Colon (tissue), 2 donors: Measurements from ENCODE around the gene ITM2A.

Experiments
- FAIRE-seq: peaks from 2 replicates; lab custom pipeline; 2012; peaks lifted over from hg19 to GRCh38; lab: Jason Lieb, UNC
- donor health status: control.
- donor health status: control.

ITM2A gene

DNA sequence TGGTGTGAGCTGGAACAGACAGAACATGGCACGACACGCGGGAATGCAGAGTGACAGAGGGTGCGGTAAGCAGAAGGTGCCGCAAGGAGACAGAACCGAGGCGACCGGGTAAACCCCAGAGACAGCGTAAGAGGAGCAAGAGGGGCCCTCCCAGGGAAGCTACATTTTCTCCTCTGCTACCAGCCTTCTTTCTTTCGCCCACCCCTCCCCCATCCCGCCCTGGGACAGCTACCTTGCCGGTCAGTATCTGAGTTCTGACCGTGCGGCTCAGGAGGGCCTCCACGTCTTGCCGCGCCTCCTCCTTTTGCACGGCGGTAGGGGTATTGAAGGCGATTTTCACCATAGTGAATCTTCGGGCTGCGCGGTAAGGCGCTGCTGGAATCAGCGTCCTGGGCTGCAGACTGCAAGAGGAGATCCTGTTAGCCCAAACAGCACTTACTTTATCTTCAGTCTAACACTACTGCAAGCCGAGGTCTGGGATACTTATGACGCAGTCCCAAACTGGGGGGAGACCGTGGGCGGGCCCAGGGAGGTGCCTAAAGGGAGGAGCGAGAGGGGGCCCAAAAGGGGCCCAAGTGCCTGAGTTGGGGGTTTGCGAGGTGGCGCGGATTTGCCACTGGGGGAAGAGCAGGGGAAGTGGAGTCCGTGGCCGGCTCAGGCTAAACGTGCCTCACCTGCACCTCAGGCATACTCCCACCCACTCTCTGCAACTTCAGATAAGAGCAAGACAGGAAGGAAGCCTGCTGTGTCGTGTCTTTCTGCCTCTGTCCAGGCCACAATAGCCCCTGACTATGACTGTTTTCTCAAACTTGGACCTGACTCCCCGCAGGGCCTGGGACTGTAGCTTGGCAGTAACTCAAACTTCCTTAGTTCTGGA lies at the start of gene ITM2A:
TSS of gene ITM2A (minus strand) at position 462 of the 877 bp plus-strand sequence. CDS start at position 343, 119 bp downstream.
- no peak for FAIRE-seq

DNA sequence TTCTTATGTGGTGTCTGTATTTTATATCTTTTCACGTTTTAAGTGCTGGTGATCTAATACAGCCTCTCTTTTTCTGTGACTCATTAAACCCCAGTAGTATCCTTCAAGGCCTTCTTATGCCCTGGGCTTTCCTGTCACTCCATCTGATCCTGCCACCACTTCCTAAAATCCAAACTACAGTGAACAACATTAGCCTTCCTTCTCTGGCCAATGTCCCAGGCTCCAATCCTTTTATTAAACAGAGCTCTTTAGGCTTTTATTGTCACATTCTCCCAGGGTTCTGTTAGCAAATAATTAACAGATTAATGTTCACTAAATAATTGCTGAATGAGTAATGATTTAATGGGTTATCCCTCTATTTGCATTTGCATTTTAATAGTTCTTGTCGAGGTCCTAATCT lies 47.9 kb upstream of the ITM2A start:
- FAIRE-seq: no peak

DNA sequence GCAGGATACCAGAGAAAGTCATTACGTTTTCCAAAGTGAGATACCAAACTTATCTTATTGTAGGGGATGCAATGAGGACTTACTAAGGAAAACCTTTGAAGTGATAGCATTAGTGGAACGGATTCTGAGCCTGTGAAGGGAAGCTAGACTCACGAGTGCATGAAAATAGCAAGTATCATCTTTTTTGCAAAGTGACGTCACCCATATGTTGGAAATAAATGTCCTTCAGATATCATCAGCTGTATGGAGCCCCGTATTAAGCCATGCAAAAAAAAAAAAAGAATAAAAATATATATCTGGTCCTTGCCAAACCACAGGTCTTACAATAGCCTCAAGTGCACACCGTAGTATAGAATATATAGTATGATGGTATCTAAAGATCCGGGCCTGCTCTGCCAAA lies 46.8 kb upstream of the ITM2A start:
- FAIRE-seq: no peak

DNA sequence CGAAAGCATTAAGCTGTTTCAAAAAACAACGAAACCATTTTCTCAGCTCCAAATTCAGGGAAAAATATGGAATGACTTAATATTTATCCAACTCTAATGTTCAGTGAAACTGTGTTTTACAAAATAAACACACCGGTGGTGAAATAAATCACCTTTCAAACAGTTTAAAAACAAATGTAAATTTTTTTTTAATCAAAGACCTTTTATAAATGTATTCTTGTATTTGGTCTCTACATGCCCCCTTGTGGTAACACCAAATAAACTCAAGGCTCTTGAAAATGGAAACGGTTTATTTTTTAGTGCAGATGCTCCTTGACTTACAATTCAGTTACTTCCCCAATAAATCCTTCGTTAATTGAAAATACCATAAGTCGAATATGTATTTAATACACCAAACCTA lies 45.8 kb upstream of the ITM2A start:
- FAIRE-seq: peak; percentile 98

DNA sequence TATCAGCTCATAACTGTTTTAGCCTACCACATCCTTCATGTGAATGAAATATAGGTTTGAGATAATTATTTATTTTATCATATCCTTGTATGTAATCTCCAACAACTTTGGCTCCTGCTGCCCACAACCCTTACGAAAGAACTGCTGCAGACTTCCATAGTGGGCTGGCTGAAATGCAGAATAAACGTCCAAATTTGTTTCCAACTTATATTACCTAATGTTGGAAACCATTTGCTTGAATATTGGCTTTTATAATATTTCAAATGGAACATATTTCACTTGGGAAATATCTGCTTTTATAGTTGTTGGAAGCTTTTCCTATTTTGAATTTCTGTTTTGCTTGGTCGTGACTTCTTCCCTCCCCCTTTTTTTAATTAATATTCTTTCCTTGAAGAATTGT lies 45.0 kb upstream of the ITM2A start:
- no peak for FAIRE-seq

DNA sequence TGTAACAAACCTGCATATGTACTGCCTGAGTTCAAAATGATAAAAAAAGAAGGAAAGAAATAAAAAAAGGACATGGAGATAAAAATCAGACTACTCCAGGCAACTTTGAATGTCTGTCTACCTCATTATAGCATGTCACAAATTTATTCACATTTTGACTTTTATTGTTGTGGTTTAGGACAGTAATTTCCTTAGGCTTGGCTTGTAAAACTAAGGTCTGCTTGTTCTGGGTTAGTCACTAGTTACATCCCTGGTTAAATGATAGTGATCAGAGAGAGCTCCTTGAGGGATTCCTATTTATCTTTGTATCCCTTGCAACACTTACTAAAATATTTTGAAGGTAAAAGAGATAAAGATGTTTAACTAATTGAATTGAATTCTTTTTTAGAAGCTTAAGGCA lies 42.5 kb upstream of the ITM2A start:
- no peak for FAIRE-seq

DNA sequence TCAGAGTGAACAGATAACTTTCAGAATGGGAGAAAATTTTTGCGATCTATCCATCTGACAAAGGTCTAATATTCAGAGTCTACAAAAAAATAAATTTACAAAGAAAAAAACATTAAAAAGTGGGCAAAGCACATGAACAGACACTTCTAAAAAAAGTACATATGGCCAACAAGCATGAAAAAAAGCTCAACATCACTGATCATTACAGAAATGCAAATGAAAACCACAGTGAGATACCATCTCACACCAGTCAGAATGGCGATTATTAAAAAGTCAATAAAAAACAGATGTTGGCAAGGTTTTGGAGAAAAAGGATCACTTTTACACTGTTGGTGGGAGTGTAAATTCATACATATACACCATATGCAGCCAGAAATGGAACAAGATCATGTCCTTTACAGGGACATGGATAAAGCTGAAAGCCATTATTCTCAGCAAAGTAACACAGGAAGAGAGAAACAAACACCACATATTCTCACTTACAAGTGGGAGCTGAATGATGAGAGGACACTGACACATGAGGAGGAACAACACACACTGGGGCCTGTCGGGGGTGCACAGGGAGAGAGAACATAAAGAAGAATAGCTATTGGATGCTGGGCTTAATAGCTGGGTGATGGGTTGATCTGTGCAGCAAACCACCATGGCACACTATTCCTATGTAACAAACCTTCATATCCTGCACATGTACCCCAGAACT lies 41.6 kb upstream of the ITM2A start:
- FAIRE-seq: peak; percentile 90

DNA sequence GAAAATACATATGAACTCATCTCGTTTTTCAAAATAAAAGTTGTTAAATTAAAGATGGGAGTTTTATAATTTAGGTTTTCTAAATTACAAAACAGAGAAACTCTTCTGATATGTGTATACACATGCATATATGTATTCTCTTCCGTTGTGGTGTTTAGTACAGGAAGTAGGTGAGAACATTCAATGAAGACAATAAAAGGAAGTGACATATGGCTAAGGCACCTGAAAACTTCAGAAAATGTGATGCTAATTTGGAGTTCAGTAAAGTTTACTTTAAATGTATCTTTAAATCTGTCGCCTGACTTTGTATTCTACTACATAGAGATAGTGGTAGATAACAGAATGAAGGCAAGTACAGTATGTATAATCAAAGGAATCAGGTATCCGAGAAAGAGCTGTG lies 33.5 kb upstream of the ITM2A start:
- peak; percentile 61 for FAIRE-seq

DNA sequence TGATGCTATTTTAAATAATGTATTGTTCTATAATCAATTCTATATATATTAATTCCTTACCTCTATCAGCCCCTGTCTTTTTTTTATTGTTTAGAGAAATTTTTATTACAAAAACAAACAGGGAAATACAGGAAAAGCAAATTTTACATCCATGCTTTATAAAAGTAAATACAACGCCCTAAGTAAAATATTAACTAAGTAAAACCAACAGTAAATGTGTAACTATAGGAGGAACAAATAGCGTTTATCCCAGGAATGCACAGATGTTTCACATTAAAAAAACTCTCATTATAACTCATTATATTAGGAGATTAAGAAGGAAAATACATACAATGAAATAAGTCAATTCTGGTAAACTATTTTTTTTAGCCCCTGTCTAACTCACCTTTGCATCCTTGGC lies 8.2 kb upstream of the ITM2A start:
- peak; percentile 90 for FAIRE-seq

DNA sequence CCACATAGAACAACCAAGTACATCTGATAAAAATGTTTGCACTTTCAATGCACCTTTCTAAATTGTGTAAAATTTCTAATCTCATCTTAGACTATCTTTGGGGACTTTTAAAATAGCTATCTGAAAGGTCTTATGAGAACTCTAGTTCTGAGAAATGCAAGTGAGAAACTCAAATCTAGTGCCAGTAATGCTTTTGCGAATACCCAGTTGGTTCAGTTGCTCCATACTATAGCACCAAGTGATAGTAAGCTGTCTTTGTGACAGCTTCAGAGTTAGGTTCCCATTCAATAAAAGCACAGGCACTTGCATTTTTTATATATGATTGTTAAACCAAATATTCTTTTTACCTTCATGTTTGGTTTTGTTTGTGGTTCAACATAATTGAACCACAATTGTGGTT lies 4.5 kb upstream of the ITM2A start:
- FAIRE-seq: no peak

DNA sequence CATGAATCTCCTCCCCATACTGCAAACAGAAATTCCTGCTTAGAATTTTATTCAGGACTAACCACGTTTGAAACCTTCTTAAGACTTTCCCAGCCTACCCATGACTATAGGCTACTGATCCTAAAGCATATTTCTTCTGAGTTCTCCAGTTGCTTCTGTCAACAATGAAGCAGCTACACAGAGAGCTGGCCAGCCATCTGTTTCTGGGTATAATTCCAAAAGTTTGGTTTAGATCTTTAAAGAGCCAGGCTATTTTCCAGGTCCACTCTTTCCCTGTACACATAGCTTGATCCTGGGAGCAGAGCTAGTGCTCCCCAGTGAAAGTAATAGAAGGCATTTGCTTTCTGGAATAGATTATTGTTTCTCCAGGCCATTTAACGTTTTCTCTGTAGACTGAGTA lies 4.0 kb upstream of the ITM2A start:
- FAIRE-seq: no peak

DNA sequence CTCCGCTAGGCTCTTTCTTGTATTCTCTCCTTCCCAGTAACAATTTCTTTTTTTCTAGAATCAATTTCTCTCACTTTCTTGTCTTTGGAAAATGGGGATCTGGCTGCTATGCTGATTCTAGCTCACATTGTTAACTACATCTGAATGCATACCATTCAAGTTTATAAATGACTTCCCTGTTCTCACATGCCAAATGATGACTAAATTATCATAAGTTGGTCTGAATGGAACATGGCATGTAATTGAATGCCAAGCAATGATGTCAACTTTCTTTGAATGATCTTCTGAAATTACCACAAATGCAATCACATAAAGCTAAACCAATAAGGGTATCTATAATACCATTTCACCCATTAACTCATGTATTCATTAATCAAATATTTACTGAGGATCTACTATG lies 2.7 kb upstream of the ITM2A start:
- FAIRE-seq: no peak

DNA sequence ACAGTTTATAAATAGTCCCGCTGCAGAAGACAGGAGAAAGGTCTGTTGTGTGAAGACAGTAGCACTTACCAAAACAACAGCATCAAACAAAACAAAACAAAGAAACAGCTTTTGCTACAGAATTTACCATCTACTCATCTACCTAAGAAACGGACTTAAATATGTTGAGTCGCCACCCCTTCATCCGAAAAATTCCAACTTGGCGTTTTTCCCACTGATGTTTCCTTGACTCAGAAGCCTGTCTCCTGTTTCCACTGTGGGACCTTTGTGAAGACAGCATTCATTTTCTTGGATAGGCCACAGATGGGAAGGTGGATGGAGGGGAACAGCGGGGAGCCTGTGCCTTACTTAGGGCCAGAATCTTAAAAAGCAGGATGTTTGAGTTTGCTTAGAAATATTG lies 1.3 kb upstream of the ITM2A start:
- no peak for FAIRE-seq

DNA sequence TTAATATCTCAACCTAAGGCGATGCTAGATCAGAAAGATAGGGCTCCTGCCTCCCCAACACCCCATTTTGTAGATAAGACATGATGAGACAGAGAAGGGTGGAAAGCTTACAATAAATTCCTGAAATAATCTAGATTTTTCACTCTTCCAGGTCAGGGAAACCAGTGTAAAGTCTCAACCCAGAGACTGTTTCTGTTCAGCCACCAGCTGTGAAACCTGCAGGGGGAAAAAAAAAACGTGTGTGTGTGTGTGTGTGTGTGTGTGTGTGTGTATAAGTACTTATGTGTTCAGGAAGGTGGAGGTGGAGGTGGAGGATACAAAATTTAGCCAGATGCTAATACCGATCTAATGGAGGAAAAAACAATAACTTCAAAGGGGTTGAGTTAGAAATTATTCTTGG lies 773 bp upstream of the ITM2A start:
- FAIRE-seq: no peak

DNA sequence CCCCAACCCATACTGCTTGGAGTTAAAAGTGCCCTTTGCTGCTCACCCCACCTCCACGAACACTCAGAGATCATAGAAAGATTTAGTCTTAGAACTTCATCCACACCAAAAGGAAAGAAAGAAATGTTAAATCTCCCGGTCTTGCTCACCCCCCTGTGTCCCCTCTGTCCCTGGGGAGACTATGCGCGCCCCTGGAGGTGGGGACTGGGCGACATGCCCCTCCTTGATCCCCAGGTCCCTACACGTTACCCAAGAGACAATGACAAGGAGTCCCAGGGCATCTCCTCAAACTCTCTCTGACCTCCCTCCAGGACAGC lies 620 bp downstream of the ITM2A start:
- no peak for FAIRE-seq

DNA sequence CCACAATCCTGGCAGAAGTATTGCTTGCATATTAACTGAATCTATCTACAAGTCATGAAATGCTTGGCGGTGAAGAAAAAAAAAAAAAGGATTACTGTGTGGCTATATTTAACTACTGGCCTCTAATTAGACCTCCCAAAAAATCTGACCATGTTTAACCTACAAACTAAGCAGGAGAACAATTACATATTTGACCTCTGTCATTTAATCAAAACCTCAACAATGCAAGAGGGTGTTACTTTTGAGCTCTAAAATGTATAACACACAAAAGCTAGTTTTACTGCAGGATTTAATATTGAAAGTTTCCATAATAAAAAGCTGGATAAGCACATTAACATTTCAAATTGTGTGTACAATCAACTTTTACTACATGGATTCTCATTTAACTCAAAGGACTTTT lies 1.5 kb downstream of the ITM2A start:
- FAIRE-seq: no peak

DNA sequence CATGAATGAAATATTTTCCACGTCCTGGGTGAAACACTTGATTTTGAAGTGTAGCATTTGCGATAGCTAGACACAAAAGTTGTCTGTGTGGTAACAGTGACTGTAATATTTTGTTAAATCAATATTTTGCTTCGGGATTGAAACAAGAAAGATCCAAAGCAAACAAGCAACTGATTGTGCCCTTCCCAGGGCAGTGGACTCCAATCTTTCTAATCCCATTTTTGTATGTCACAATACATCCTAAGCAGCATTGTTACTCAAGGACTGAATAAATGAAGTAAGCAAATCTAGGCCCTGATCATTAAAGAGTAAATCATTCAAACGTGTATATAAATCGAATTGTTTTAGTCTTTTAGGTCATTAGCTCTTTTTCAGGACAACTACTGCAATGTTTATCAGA lies 2.8 kb downstream of the ITM2A start:
- FAIRE-seq: no peak

DNA sequence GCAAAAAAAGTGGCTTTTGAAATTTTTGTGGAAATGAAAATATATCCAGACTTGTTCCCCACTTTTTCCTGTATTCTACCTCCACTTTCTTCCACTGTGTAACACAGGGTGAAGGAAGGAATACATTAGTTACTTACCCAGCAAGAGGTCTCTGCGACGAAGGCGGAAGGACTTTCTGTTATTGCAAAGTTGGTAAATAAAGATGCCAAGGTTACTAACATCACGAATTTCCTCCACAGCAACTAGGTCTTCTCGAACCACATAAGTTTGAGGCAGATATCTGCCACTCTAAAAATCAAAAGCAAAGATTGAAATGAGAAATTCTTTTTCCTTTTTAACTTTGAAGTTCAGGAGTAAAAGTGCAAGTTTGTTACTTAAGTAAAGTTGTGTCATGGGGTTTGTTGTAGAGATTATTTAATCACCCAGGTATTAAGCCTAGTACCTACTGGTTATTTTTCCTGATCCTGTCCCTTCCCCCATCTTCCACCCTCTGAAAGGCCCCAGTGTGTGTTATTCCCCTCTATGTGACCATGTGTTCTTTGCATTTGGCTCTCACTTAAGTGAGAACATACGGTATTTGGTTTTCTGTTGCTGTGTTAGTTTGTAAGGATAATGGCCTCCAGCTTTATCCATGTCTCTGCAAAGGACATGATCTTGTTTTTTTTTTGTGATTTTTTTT lies 5.8 kb downstream of the ITM2A start:
- FAIRE-seq: no peak

DNA sequence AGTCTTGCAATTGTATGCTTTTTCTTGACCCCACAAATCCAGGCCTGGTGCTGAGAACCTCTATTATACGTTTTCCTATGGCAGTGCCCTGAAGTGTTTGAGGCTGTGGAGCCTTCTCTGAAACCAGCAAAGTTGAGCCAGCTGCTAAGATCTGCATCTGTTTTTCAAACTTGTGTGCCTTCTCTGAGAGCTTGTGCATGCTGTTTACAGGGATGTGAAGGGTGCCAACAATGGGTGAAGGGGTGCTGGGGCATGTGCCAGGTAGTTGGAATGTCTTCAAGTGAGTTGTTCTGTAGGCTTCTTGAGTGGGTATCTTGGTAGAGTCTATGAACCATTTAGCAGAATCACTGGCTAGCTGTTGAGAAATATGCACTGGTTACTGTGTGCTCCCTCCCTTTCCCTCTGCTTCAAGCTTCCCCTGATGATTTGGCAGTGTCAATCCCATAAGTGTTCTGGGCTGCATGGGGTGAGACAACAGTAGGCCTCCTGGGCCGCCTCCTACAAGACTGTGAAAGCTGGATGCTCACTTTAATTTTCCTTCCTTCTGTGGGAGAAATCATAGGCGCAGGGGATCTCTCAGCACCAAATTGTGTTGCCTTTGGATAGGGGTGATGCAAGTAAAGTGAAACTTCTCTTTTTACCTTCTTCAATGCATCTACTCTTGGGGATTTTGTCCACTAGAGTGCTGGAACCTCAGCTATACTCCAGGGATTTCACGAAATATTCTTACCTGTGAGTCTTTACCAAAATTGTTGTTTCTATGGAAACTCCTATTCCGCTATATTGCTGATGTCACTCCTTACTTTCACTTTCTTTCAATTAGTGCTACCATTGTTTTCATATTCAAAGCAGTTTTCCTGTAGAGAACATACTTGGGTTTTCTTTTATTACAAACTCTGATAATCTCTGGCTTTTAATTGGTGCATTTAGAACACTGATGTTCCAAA lies 30.0 kb downstream of the ITM2A start:
- FAIRE-seq: no peak

DNA sequence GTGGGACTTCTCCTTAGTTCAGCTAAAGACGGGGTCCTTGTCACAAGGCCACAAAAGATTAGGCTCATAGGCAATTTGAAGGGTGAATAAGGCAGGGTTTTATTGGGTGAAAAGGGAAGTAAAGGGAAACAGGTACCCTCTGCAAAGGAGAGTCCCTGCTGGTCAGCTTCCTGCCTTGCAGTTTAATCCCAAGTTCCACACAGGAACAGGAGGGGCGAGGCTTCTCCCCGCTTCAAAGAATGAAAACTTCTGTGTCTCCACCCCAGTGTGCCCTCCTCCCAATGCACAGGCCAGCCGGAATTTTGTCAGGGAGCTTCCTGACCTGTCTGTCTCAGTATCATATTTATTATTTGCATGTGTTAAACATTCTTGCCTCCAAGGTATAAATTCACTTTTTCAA lies 37.1 kb downstream of the ITM2A start:
- FAIRE-seq: no peak

DNA sequence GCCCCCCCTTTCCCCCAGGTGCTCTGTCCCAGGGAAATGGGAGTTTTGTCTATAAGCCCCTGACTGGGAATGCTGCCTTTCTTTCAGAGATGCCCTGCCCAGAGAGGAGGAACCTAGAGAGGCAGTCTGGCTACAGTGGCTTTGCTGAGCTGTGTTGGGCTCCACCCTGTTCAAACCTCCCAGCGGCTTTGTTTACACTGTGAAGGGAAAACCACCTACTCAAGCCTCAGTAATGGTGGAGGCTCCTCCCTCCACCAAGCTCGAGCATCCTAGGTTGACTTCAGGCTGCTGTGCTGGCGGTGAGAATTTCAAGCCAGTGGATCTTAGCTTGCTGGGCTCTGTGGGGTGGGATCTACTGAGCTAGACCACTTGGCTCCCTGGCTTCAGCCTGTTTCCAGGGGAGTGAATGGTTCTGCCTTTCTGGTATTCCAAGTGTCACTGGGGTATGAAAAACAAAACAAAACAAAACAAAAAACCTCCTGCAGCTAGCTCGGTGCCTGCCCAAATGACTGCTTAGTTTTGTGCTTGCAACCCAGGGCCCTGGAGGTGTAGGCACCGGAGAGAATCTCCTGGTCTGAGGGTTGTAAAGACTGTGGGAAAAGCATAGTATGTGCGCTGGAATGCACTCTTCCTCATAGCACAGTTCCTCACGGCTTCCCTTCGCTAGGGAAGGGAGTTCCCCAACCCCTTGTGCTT lies 41.7 kb downstream of the ITM2A start:
- FAIRE-seq: no peak
